HG03103 (cell line): ENCODE measurements around the gene TGIF1.
"Not testable (repeated sequence)": the region's sequence is repeated elsewhere in the genome, so short reads cannot be mapped to it uniquely, and the experiment has no call there.

Source experiments
- ATAC-seq: cut with Tn5 transposase; IDR thresholded peaks from one replicate; pipeline ENCODE4 v1.9.1; 2021; ENCODE audit warnings: low read depth; ENCODE audit not compliant: unreplicated experiment

Gene TGIF1

GRCh38 chr18:3454365-3455089 lies 4.6 kb downstream of the TGIF1 start:
- no peak for ATAC-seq

- no peak for ATAC-seq
Measured at GRCh38 chr18:3455090-3455635, 5.2 kb downstream of the TGIF1 start.

GRCh38 chr18:3455907-3456685 lies 6.1 kb downstream of the TGIF1 start:
- no peak for ATAC-seq

GRCh38 chr18:3456686-3457069 lies 6.7 kb downstream of the TGIF1 start:
- no peak for ATAC-seq

- ATAC-seq = no peak
Measured at GRCh38 chr18:3457261-3457724, 7.3 kb downstream of the TGIF1 start.

- no peak for ATAC-seq
Measured at GRCh38 chr18:3458378-3458777, 8.4 kb downstream of the TGIF1 start.

- ATAC-seq = no peak
Measured at GRCh38 chr18:3458952-3459853, 9.2 kb downstream of the TGIF1 start.

GRCh38 chr18:3460823-3461398 lies 10.9 kb downstream of the TGIF1 start:
- ATAC-seq = no peak

GRCh38 chr18:3461704-3462103 lies 11.7 kb downstream of the TGIF1 start:
- ATAC-seq = no peak

GRCh38 chr18:3463051-3463450 lies 13.1 kb downstream of the TGIF1 start:
- no peak for ATAC-seq

GRCh38 chr18:3466045-3466444 lies 16.1 kb downstream of the TGIF1 start:
- no peak for ATAC-seq

- ATAC-seq = no peak
Measured at GRCh38 chr18:3466872-3467271, 16.9 kb downstream of the TGIF1 start.

GRCh38 chr18:3468066-3468705 lies 18.2 kb downstream of the TGIF1 start:
- no peak for ATAC-seq

- no peak for ATAC-seq
Measured at GRCh38 chr18:3468833-3469232, 18.9 kb downstream of the TGIF1 start.

- no peak for ATAC-seq
Measured at GRCh38 chr18:3471141-3471648, 21.2 kb downstream of the TGIF1 start.

- not testable (repeated sequence) for ATAC-seq
Measured at GRCh38 chr18:3472121-3472520, 22.1 kb downstream of the TGIF1 start.

GRCh38 chr18:3472681-3473544 lies 22.9 kb downstream of the TGIF1 start:
- ATAC-seq = peak; percentile 80

- no peak for ATAC-seq
Measured at GRCh38 chr18:3478262-3478978, 28.4 kb downstream of the TGIF1 start.
